HG03280 (cell line): Measurements from ENCODE around the gene MARCHF10.

Experiments
- ATAC-seq: cut with Tn5 transposase; IDR thresholded peaks from one replicate; pipeline ENCODE4 v1.9.1; 2021; ENCODE audit warnings: mild to moderate bottlenecking, moderate library complexity; ENCODE audit not compliant: unreplicated experiment

Gene MARCHF10

GRCh38 chr17:62720126-62720850, 87.8 kb downstream of the MARCHF10 start:
- ATAC-seq, result no peak

- ATAC-seq, result no peak
Observed at GRCh38 chr17:62719586-62719985, 88.5 kb downstream of the MARCHF10 start.

- no peak for ATAC-seq
Observed at GRCh38 chr17:62718429-62718828, 89.7 kb downstream of the MARCHF10 start.

- ATAC-seq, result no peak
Observed at GRCh38 chr17:62717889-62718288, 90.2 kb downstream of the MARCHF10 start.

- no peak for ATAC-seq
Observed at GRCh38 chr17:62717589-62717855, 90.6 kb downstream of the MARCHF10 start.

- ATAC-seq, result no peak
Observed at GRCh38 chr17:62716834-62717588, 91.1 kb downstream of the MARCHF10 start.

GRCh38 chr17:62715882-62716390, 92.2 kb downstream of the MARCHF10 start:
- no peak for ATAC-seq

GRCh38 chr17:62714016-62714777, 93.9 kb downstream of the MARCHF10 start:
- no peak for ATAC-seq

- no peak for ATAC-seq
Observed at GRCh38 chr17:62713086-62713881, 94.8 kb downstream of the MARCHF10 start.

- no peak for ATAC-seq
Observed at GRCh38 chr17:62712171-62712581, 95.9 kb downstream of the MARCHF10 start.

- no peak for ATAC-seq
Observed at GRCh38 chr17:62708587-62708986, 99.5 kb downstream of the MARCHF10 start.

- ATAC-seq, result no peak
Observed at GRCh38 chr17:62707425-62707739, 100.7 kb downstream of the MARCHF10 start.

GRCh38 chr17:62706598-62707424, 101.3 kb downstream of the MARCHF10 start:
- ATAC-seq, result no peak

- no peak for ATAC-seq
Observed at GRCh38 chr17:62705778-62706597, 102.1 kb downstream of the MARCHF10 start.

- ATAC-seq, result no peak
Observed at GRCh38 chr17:62705156-62705777, 102.8 kb downstream of the MARCHF10 start.

- ATAC-seq, result no peak
Observed at GRCh38 chr17:62704381-62704971, 103.6 kb downstream of the MARCHF10 start.

- ATAC-seq, result peak; percentile 89
Observed at GRCh38 chr17:62703776-62704380, 104.2 kb downstream of the MARCHF10 start.

GRCh38 chr17:62703261-62703775, 104.8 kb downstream of the MARCHF10 start:
- no peak for ATAC-seq
